Suprapubic skin (tissue), 4 donors: ENCODE data around the gene CCDC88A.

Experiments used
- POLR2A ChIP-seq, 2 donors: fragments of 450-650 bp; IDR thresholded peaks; one replicate each; pipeline ENCODE4 v1.6.1; 2017; ENCODE audit warnings: antibody characterized with exemption in 2 of 2, mild to moderate bottlenecking in 2 of 2, moderate library complexity in 2 of 2
- POLR2AphosphoS5 ChIP-seq, 3 donors: sonication (generic); formaldehyde crosslinking; IDR thresholded peaks; one replicate each; pipeline ENCODE4 v1.6.1; 2017; ENCODE audit warnings: antibody characterized with exemption in 3 of 3
- TF ChIP-seq, protein P1 (sequence below), 2 donors: fragments of 200-600 bp in 1 of 2; fragments of 450-650 bp in 1 of 2; sonication (generic) in 1 of 2; IDR thresholded peaks; one replicate each; pipeline ENCODE4 v1.5.1; 2016 to 2019; ENCODE audit warnings: antibody characterized with exemption in 2 of 2, mild to moderate bottlenecking in 1 of 2, moderate library complexity in 1 of 2

DNA sequence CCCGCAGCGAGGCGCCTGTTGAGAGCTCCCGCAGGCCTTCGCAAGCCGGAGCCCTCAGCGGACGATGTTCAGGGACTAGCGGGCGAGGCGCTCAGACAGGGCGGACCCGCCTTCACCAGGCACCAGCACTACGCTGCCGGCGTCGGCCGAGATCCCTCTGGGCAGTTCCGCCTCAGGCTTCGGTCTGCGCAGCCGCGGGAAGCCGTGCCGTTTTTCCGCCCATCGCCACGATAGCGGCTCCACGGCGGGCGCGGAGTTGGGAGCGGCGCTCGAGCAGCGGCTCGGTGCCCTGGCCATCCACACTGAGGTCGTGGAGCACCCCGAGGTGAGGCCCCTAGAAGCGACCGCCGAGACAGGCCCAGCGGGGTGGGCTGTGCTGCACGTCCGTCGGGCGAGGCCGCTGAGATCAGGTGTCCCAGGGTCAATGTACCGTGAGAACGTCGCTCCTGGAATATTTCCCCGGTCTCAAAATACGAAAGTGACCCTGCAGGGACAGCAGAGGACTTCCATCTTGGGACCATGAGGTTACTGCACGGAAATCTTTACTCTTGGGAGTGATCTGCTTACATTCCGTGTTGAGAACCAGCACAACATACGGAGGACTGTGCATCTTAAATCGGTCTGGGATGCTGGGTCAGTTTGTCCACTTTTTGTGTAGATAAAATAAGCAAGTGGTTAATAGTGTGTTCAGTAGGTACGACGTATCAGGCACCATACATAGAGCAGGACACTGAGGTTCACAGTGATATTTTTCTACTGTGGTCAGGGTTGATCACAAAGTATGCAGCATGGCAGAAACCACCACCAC lies 137.3 kb downstream of the CCDC88A start:
- TF ChIP-seq POLR2A (IDR thresholded peaks at IDR 0.05) (peak in 1 of 2 donors; percentile 37), POLR2AphosphoS5 (IDR thresholded peaks at IDR 0.05) (peak in 2 of 3 donors; percentile 58 to 65)
- TF ChIP-seq, protein P1, sequence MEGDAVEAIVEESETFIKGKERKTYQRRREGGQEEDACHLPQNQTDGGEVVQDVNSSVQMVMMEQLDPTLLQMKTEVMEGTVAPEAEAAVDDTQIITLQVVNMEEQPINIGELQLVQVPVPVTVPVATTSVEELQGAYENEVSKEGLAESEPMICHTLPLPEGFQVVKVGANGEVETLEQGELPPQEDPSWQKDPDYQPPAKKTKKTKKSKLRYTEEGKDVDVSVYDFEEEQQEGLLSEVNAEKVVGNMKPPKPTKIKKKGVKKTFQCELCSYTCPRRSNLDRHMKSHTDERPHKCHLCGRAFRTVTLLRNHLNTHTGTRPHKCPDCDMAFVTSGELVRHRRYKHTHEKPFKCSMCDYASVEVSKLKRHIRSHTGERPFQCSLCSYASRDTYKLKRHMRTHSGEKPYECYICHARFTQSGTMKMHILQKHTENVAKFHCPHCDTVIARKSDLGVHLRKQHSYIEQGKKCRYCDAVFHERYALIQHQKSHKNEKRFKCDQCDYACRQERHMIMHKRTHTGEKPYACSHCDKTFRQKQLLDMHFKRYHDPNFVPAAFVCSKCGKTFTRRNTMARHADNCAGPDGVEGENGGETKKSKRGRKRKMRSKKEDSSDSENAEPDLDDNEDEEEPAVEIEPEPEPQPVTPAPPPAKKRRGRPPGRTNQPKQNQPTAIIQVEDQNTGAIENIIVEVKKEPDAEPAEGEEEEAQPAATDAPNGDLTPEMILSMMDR (IDR thresholded peaks at IDR 0.05): no peak
